Spleen (tissue), 7 donors: ENCODE data around the gene JAZF1.

Experiments used
- POLR2A ChIP-seq, 3 donors: fragments of 450-650 bp; IDR thresholded peaks; one replicate each; pipeline ENCODE4 v1.5.1; 2017; ENCODE audit warnings: antibody characterized with exemption in 3 of 3, mild to moderate bottlenecking in 1 of 3
- TF ChIP-seq, protein P1 (sequence below), 11 experiments: fragments of 200-600 bp in 7 of 11; fragments of 450-650 bp in 4 of 11; sonication (generic) in 4 of 11; IDR thresholded peaks in 8 of 11; conservative IDR thresholded peaks in 3 of 11; 1 replicate in 7 of 11; 2 replicates in 4 of 11; pipeline versions ENCODE4 v1.4.0 to v1.8.0; 2016 to 2021; ENCODE audit warnings: antibody characterized with exemption in 11 of 11, inconsistent platforms in 4 of 11, mild to moderate bottlenecking in 1 of 11
- donor health status: DM: no; HTN: no; CAD: no; lungs with moderate emphysema.
- donor health status: DM: no; HTN: no; CAD: no.
- donor health status: DM: no; HTN: no; CAD: no.

DNA sequence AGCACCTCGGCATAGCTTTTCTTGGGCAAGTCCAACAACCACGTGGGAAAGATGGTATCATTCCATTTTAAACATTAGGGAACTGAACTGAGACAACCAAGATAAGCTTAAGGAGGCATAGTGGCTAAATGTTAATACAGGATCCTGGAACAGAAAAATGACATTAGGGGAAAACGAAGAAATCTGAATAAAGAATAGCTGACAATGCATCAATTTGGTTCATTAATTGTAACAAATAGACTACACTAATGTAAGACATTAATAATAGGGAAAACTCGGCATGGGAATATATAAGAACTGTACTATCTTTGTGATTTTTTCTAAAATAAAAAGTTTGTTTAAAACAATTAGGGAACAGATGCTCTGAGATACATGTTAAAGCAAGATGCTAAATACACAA lies 165.4 kb downstream of the JAZF1 start:
- no peak for TF ChIP-seq POLR2A (IDR thresholded peaks at IDR 0.05)
- TF ChIP-seq, protein P1, sequence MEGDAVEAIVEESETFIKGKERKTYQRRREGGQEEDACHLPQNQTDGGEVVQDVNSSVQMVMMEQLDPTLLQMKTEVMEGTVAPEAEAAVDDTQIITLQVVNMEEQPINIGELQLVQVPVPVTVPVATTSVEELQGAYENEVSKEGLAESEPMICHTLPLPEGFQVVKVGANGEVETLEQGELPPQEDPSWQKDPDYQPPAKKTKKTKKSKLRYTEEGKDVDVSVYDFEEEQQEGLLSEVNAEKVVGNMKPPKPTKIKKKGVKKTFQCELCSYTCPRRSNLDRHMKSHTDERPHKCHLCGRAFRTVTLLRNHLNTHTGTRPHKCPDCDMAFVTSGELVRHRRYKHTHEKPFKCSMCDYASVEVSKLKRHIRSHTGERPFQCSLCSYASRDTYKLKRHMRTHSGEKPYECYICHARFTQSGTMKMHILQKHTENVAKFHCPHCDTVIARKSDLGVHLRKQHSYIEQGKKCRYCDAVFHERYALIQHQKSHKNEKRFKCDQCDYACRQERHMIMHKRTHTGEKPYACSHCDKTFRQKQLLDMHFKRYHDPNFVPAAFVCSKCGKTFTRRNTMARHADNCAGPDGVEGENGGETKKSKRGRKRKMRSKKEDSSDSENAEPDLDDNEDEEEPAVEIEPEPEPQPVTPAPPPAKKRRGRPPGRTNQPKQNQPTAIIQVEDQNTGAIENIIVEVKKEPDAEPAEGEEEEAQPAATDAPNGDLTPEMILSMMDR (IDR thresholded peaks at IDR 0.05 in 8 of 11, conservative IDR thresholded peaks at IDR 0.05 in 3 of 11), result no peak
